Keratinocyte (primary cell): Measurements from ENCODE around the gene KIF13A. TPM values are rescaled to one million over a fixed set of nuclear protein-coding genes. Genes with fewer than 3 reads are reported as not detected.

Experiments
- DNase-seq: peaks from one replicate; pipeline ENCODE4 v3.0.0-alpha.2; 2011; ENCODE audit warnings: low read depth, missing footprints, low spot score
- FAIRE-seq: peaks from 2 replicates; lab custom pipeline; 2011; peaks lifted over from hg19 to GRCh38; lab: Jason Lieb, UNC
- H2AFZ ChIP-seq: 2 replicates; pipeline ENCODE4 v1.6.0; 2012; ENCODE audit warnings: low read length, control low read depth, inconsistent platforms; ENCODE audit not compliant: control insufficient read depth
- H3K27ac ChIP-seq: 2 replicates; pipeline ENCODE4 v1.5.1; 2011; ENCODE audit warnings: low read length; ENCODE audit not compliant: control insufficient read depth, insufficient read depth
- H3K27me3 ChIP-seq: 3 replicates; pipeline ENCODE4 v1.6.0; 2011; ENCODE audit warnings: low read length; ENCODE audit not compliant: control insufficient read depth, insufficient read depth; ENCODE audit errors: extremely low read depth
- H3K36me3 ChIP-seq, 2 experiments: 2 replicates in 1 of 2; 3 replicates in 1 of 2; pipeline ENCODE4 v1.5.1; 2011; ENCODE audit warnings: low read length in 2 of 2, mild to moderate bottlenecking in 1 of 2; ENCODE audit not compliant: control insufficient read depth in 2 of 2, insufficient read depth in 2 of 2; ENCODE audit errors: extremely low read depth in 1 of 2
- H3K4me1 ChIP-seq: 3 replicates; pipeline ENCODE4 v1.5.1; 2011; ENCODE audit warnings: low read length; ENCODE audit not compliant: control insufficient read depth, insufficient read depth; ENCODE audit errors: extremely low read depth
- H3K4me2 ChIP-seq: 3 replicates; pipeline ENCODE4 v1.6.0; 2011; ENCODE audit warnings: low read depth, low read length; ENCODE audit not compliant: control insufficient read depth, insufficient read depth; ENCODE audit errors: extremely low read depth
- H3K4me3 ChIP-seq, 3 experiments: fragments of 200-600 bp in 1 of 3; sonication (generic) in 1 of 3; 2 replicates in 2 of 3; 3 replicates in 1 of 3; pipeline ENCODE4 v1.5.1; 2011 to 2016; ENCODE audit warnings: low read length in 3 of 3, mild to moderate bottlenecking in 3 of 3, control low read depth in 2 of 3, inconsistent platforms in 1 of 3, low read depth in 1 of 3, mixed read lengths in 1 of 3, mixed run types in 1 of 3, moderate library complexity in 1 of 3; ENCODE audit not compliant: control insufficient read depth in 2 of 3, insufficient read depth in 2 of 3; ENCODE audit errors: extremely low read depth in 1 of 3
- H3K79me2 ChIP-seq: 2 replicates; pipeline ENCODE4 v1.6.0; 2012; ENCODE audit warnings: low read length; ENCODE audit not compliant: control insufficient read depth, insufficient read depth
- H3K9ac ChIP-seq: 3 replicates; pipeline ENCODE4 v1.6.0; 2011; ENCODE audit warnings: low read length; ENCODE audit not compliant: control insufficient read depth, insufficient read depth; ENCODE audit errors: extremely low read depth
- H3K9me1 ChIP-seq: 3 replicates; pipeline ENCODE4 v1.6.0; 2011; ENCODE audit warnings: low read length; ENCODE audit not compliant: control insufficient read depth, insufficient read depth; ENCODE audit errors: extremely low read depth
- H3K9me3 ChIP-seq: 2 replicates; pipeline ENCODE4 v1.5.1; 2012; ENCODE audit warnings: low read depth, low read length; ENCODE audit not compliant: control insufficient read depth
- H4K20me1 ChIP-seq: 3 replicates; pipeline ENCODE4 v1.6.0; 2011; ENCODE audit warnings: low read length; ENCODE audit not compliant: control insufficient read depth, insufficient read depth; ENCODE audit errors: extremely low read depth
- CTCF ChIP-seq, 3 experiments: IDR thresholded peaks in 1 of 3; conservative IDR thresholded peaks in 1 of 3; optimal IDR thresholded peaks in 1 of 3; 2 replicates in 2 of 3; 3 replicates in 1 of 3; pipeline versions ENCODE3 to v1.5.1; 2011; ENCODE audit warnings: low read length in 3 of 3, mild to moderate bottlenecking in 3 of 3, moderate library complexity in 2 of 3, control low read depth in 1 of 3, inconsistent platforms in 1 of 3; ENCODE audit not compliant: insufficient read depth in 2 of 3; ENCODE audit errors: extremely low read depth in 1 of 3
- EZH2 ChIP-seq: IDR thresholded peaks from one replicate; pipeline ENCODE4 v1.6.1; 2012; ENCODE audit warnings: inconsistent platforms, mild to moderate bottlenecking, low read length, moderate library complexity
- dilution Hi-C: fragments of 300-500 bp; cut with MboI; formaldehyde crosslinking; loops from one replicate; pipeline ENCODE4 v1.7.0; 2020; ENCODE audit warnings: low sequenced_read_pairs; ENCODE audit not compliant: extremely low pct_ligation_motif_present
- polyA plus RNA-seq, 5 experiments: library from polyadenylated mRNA; depleted of rRNA in 3 of 5; stranded (reverse) in 3 of 5; stranded (forward) in 1 of 5; unstranded in 1 of 5; fragments of >200 nt; gene quantifications; 1 replicate in 1 of 5; 2 replicates in 3 of 5; 3 replicates in 1 of 5; pipeline versions ENCODE4 v1.2.1 to v1.2.3, GENCODE V29; 2011 to 2012; ENCODE audit warnings: missing spikeins in 2 of 5, low read depth in 1 of 5, low replicate concordance in 1 of 5

The KIF13A gene
- polyA plus RNA-seq, 1 donor (not counting 4 experiments of a cell fraction or from before 2014, with no cell fraction given), result 96.2 TPM

GRCh38 chr6:18016698-18017097, 29.3 kb upstream of the KIF13A start:
- peak overlapping the region in 2 of 3 experiments; percentile 17 to 52 for H3K4me3 ChIP-seq
- peaks cover 40% of the 10 kb centered on the region for H3K4me1 ChIP-seq
- peaks cover 1% of the 10 kb centered on the region for H3K9me3 ChIP-seq
- peak overlapping the region; percentile 84 for H3K4me2 ChIP-seq
- dilution Hi-C loops, result no loop called here
- no peaks in the 10 kb centered on the region for H3K36me3 ChIP-seq
- TF ChIP-seq CTCF (optimal IDR thresholded peaks at IDR 0.05 in 1 of 3, IDR thresholded peaks at IDR 0.05 in 1 of 3, conservative IDR thresholded peaks at IDR 0.05 in 1 of 3; ENCODE audit: extremely low read depth in 1 of 3, insufficient read depth in 2 of 3, low read length in 3 of 3), result no peak
- TF ChIP-seq EZH2, result no peak
- FAIRE-seq (peak; percentile 94), DNase-seq (peak; percentile 92)
- no peaks in the 10 kb centered on the region for H3K27me3 ChIP-seq
- no peaks in the 10 kb centered on the region for H3K9me1 ChIP-seq
- peak overlapping the region; percentile 93 for H3K27ac ChIP-seq
- H3K79me2 ChIP-seq, result no peaks in the 10 kb centered on the region
- no peaks in the 10 kb centered on the region for H4K20me1 ChIP-seq
- peak overlapping the region; percentile 73 for H3K9ac ChIP-seq
- H2AFZ ChIP-seq, result no peak overlapping the region

- H3K36me3 ChIP-seq, result no peaks in the 10 kb centered on the region
- dilution Hi-C loops, result no loop called here
- FAIRE-seq (no peak), DNase-seq (peak; percentile 92)
- H3K9me3 ChIP-seq, result no peaks in the 10 kb centered on the region
- no peaks in the 10 kb centered on the region for H4K20me1 ChIP-seq
- no peaks in the 10 kb centered on the region for H3K79me2 ChIP-seq
- H2AFZ ChIP-seq, result peak overlapping the region; percentile 51
- no peaks in the 10 kb centered on the region for H3K27me3 ChIP-seq
- peaks cover 38% of the 10 kb centered on the region for H3K4me1 ChIP-seq
- peak overlapping the region in 1 of 3 experiments; percentile 52 for H3K4me3 ChIP-seq
- H3K9ac ChIP-seq, result peak overlapping the region; percentile 66
- TF ChIP-seq CTCF (optimal IDR thresholded peaks at IDR 0.05 in 1 of 3, IDR thresholded peaks at IDR 0.05 in 1 of 3, conservative IDR thresholded peaks at IDR 0.05 in 1 of 3; ENCODE audit: extremely low read depth in 1 of 3, insufficient read depth in 2 of 3, low read length in 3 of 3) (no peak), EZH2 (no peak)
- H3K27ac ChIP-seq, result peak overlapping the region; percentile 93
- H3K4me2 ChIP-seq, result peak overlapping the region; percentile 84
- no peaks in the 10 kb centered on the region for H3K9me1 ChIP-seq
These were observed 28.7 kb upstream of the KIF13A start for GRCh38 chr6:18016133-18016532.
